Caco-2 (cell line): ENCODE results near the gene SERINC5. TPM values are rescaled to one million over a fixed set of nuclear protein-coding genes. Genes with fewer than 3 reads are reported as not detected.
"Not testable (repeated sequence)": the region's sequence is repeated elsewhere in the genome, so short reads cannot be mapped to it uniquely, and the experiment has no call there.

Experiments
- BruUV-seq: library from RNA; stranded (reverse); fragments of 400-500 nt; replicated peaks from 2 replicates; lab custom pipeline; 2021; lab: Mats Ljungman, UMichigan
- CTCF ChIA-PET: fragments of 300-600 bp; sonication (Branson Sonifier 250); formaldehyde crosslinking; loops from one replicate; lab custom pipeline; 2022; ENCODE audit warnings: antibody characterized with exemption; lab: Charles Lee
- POLR2A ChIA-PET: fragments of 300-600 bp; sonication (Branson Sonifier 250); formaldehyde crosslinking; loops from one replicate; lab custom pipeline; 2022; ENCODE audit warnings: antibody characterized with exemption; lab: Charles Lee
- DNase-seq, 2 experiments: peaks; one replicate each; pipeline versions ENCODE4 v3.0.0 to v3.0.0-alpha.2; 2020 to 2022
- H3K27me3 ChIP-seq: replicated peaks from 2 replicates; pipeline ENCODE4 v1.6.0; 2011; ENCODE audit warnings: low read length; ENCODE audit not compliant: control insufficient read depth, insufficient read depth
- H3K36me3 ChIP-seq: 2 replicates; pipeline ENCODE4 v1.5.1; 2011; ENCODE audit warnings: low read length; ENCODE audit not compliant: control insufficient read depth, insufficient read depth
- H3K4me1 ChIP-seq: fragments of 250-450 bp; sonication (Bioruptor Pico); 2 replicates; pipeline ENCODE4 v1.5.1; 2020; ENCODE audit warnings: mild to moderate bottlenecking
- H3K4me3 ChIP-seq: 2 replicates; pipeline ENCODE4 v1.5.1; 2011; ENCODE audit warnings: low read depth, mild to moderate bottlenecking, control low read depth, low read length
- H3K9me3 ChIP-seq: fragments of 250-450 bp; sonication (Bioruptor Pico); 2 replicates; pipeline ENCODE4 v1.5.1; 2020; ENCODE audit warnings: mild to moderate bottlenecking, moderate library complexity
- H3K27ac Mint-ChIP-seq: one replicate; pipeline ENCODE4 v1.8.0; 2022; ENCODE audit warnings: mixed read lengths; ENCODE audit not compliant: unreplicated experiment
- H3K27me3 Mint-ChIP-seq: one replicate; pipeline ENCODE4 v1.8.0; 2022; ENCODE audit warnings: mixed read lengths; ENCODE audit not compliant: insufficient read depth, unreplicated experiment
- H3K36me3 Mint-ChIP-seq: one replicate; pipeline ENCODE4 v1.8.0; 2022; ENCODE audit warnings: mild to moderate bottlenecking, mixed read lengths; ENCODE audit not compliant: insufficient read depth, unreplicated experiment
- H3K4me1 Mint-ChIP-seq: one replicate; pipeline ENCODE4 v1.8.0; 2022; ENCODE audit warnings: low read depth, mixed read lengths; ENCODE audit not compliant: unreplicated experiment
- H3K4me3 Mint-ChIP-seq: one replicate; pipeline ENCODE4 v1.8.0; 2022; ENCODE audit warnings: mild to moderate bottlenecking, moderate library complexity, mixed read lengths; ENCODE audit not compliant: unreplicated experiment
- H3K9me3 Mint-ChIP-seq: one replicate; pipeline ENCODE4 v1.8.0; 2022; ENCODE audit warnings: mixed read lengths; ENCODE audit not compliant: unreplicated experiment
- intact Hi-C: fragments of 100-400 bp; cut with micrococcal nuclease; formaldehyde crosslinking; loops from one replicate; pipeline ENCODE4 v1.10.0; 2022; ENCODE audit not compliant: unreplicated experiment
- total RNA-seq: library from RNA; stranded (reverse); gene quantifications from 2 replicates; pipeline ENCODE4 v1.2.3, GENCODE V29; 2022
- TF ChIP-seq, protein P1 (sequence below), 2 experiments: fragments of 200-600 bp in 1 of 2; IDR thresholded peaks; 1 replicate in 1 of 2; 2 replicates in 1 of 2; pipeline versions ENCODE4 v1.5.1 to v1.8.0; 2011 to 2022; ENCODE audit warnings: antibody characterized with exemption in 1 of 2, control low read depth in 1 of 2, inconsistent platforms in 1 of 2, low read depth in 1 of 2, low read length in 1 of 2, mild to moderate bottlenecking in 1 of 2, moderate library complexity in 1 of 2; ENCODE audit not compliant: insufficient read depth in 1 of 2, severe bottlenecking in 1 of 2, unreplicated experiment in 1 of 2

SERINC5 gene
- total RNA-seq, 1 experiment from 2014 or later = 225 TPM

- Histone ChIP-seq H3K4me3 (no peak overlapping the region), H3K9me3 (no peaks in the 10 kb centered on the region), H3K36me3 (no peaks in the 10 kb centered on the region), H3K4me1 (no peaks in the 10 kb centered on the region), H3K27me3 (no peaks in the 10 kb centered on the region)
- Mint-ChIP-seq H3K36me3 (no peaks in the 10 kb centered on the region), H3K27me3 (no peaks in the 10 kb centered on the region), H3K27ac (no peak overlapping the region), H3K4me3 (no peak overlapping the region), H3K9me3 (no peaks in the 10 kb centered on the region), H3K4me1 (peaks cover 7% of the 10 kb centered on the region)
- ChIA-PET POLR2A (no interaction called here), CTCF (interaction anchor here (0.6 to 0.7 kb wide), 2 partner anchors 65 to 128 kb away, joined by 3 to 4 read pairs; no protein-coding TSS in a partner anchor)
- DNase-seq = no peak
- BruUV-seq = no TSS peak
- TF ChIP-seq, protein P1, sequence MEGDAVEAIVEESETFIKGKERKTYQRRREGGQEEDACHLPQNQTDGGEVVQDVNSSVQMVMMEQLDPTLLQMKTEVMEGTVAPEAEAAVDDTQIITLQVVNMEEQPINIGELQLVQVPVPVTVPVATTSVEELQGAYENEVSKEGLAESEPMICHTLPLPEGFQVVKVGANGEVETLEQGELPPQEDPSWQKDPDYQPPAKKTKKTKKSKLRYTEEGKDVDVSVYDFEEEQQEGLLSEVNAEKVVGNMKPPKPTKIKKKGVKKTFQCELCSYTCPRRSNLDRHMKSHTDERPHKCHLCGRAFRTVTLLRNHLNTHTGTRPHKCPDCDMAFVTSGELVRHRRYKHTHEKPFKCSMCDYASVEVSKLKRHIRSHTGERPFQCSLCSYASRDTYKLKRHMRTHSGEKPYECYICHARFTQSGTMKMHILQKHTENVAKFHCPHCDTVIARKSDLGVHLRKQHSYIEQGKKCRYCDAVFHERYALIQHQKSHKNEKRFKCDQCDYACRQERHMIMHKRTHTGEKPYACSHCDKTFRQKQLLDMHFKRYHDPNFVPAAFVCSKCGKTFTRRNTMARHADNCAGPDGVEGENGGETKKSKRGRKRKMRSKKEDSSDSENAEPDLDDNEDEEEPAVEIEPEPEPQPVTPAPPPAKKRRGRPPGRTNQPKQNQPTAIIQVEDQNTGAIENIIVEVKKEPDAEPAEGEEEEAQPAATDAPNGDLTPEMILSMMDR (IDR thresholded peaks at IDR 0.05; ENCODE audit: insufficient read depth in 1 of 2, low read depth in 1 of 2, low read length in 1 of 2, severe bottlenecking in 1 of 2, unreplicated experiment in 1 of 2) = no peak
- intact Hi-C loops = no loop called here
Measured at GRCh38 chr5:80277191-80277590, 21.3 kb upstream of the SERINC5 start.

DNA sequence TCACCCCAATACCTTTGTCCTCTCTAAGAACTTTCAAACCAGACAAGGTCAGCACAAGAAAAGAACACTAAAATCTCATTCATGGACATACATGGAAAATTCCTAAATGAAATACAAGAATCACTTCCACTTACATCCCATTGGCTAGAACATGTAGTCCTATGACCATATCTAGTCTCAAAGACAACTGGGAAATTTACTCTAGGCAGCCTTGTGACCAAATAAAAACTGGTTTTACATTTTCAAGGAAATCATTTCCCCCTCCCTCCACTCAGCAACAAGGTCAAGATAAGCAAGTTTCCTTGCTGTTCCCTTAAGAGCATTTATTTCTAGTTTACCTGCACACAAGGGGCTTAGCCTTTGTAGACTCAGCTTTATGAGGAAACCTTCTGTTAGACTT, 20.3 kb upstream of the SERINC5 start:
- BruUV-seq = no TSS peak
- DNase-seq = no peak
- no peaks in the 10 kb centered on the region for H3K9me3 Mint-ChIP-seq
- no peak overlapping the region for H3K4me3 Mint-ChIP-seq
- Histone ChIP-seq H3K9me3 (no peaks in the 10 kb centered on the region), H3K4me1 (no peaks in the 10 kb centered on the region), H3K4me3 (no peak overlapping the region), H3K36me3 (no peaks in the 10 kb centered on the region), H3K27me3 (no peaks in the 10 kb centered on the region)
- H3K27ac Mint-ChIP-seq = no peak overlapping the region
- TF ChIP-seq, protein P1 (IDR thresholded peaks at IDR 0.05; ENCODE audit: insufficient read depth in 1 of 2, low read depth in 1 of 2, low read length in 1 of 2, severe bottlenecking in 1 of 2, unreplicated experiment in 1 of 2) = no peak
- H3K36me3 Mint-ChIP-seq = no peaks in the 10 kb centered on the region
- H3K4me1 Mint-ChIP-seq = peaks cover 7% of the 10 kb centered on the region
- ChIA-PET POLR2A (no interaction called here), CTCF (no interaction called here)
- no peaks in the 10 kb centered on the region for H3K27me3 Mint-ChIP-seq
- intact Hi-C loops = no loop called here

GRCh38 chr5:80275347-80275746, 19.5 kb upstream of the SERINC5 start:
- POLR2A ChIA-PET = no interaction called here
- H3K27ac Mint-ChIP-seq = no peak overlapping the region

GRCh38 chr5:80270543-80270942, 14.7 kb upstream of the SERINC5 start:
- H3K9me3 ChIP-seq, H3K4me3 Mint-ChIP-seq, BruUV-seq, DNase-seq, H3K27me3 Mint-ChIP-seq, H3K36me3 ChIP-seq, H3K36me3 Mint-ChIP-seq, CTCF ChIA-PET, H3K4me3 ChIP-seq, intact Hi-C loops, H3K27me3 ChIP-seq, POLR2A ChIA-PET, H3K9me3 Mint-ChIP-seq, H3K27ac Mint-ChIP-seq: not testable (repeated sequence)
- H3K4me1 ChIP-seq = peaks cover 13% of the 10 kb centered on the region
- H3K4me1 Mint-ChIP-seq = peaks cover 19% of the 10 kb centered on the region

More at GRCh38 chr5:80275347-80275746, 19.5 kb upstream of the SERINC5 start:
- H3K4me3 Mint-ChIP-seq = no peak overlapping the region
- H3K36me3 Mint-ChIP-seq = no peaks in the 10 kb centered on the region
- intact Hi-C loops = loop anchor here (1.0 to 2.0 kb wide), 3 partner anchors 71 to 184 kb away; no protein-coding TSS in a partner anchor
- no peaks in the 10 kb centered on the region for H3K27me3 Mint-ChIP-seq
- no peak overlapping the region for H3K4me3 ChIP-seq
- H3K9me3 Mint-ChIP-seq = no peaks in the 10 kb centered on the region
- H3K4me1 ChIP-seq = no peaks in the 10 kb centered on the region
- peaks cover 7% of the 10 kb centered on the region for H3K4me1 Mint-ChIP-seq
- TF ChIP-seq, protein P1 (IDR thresholded peaks at IDR 0.05; ENCODE audit: insufficient read depth in 1 of 2, low read depth in 1 of 2, low read length in 1 of 2, severe bottlenecking in 1 of 2, unreplicated experiment in 1 of 2) = peak; percentile 53 to 62
- H3K9me3 ChIP-seq = no peaks in the 10 kb centered on the region
- BruUV-seq = no TSS peak
- no peaks in the 10 kb centered on the region for H3K27me3 ChIP-seq
- peak in 1 of 2 experiments; percentile 43 for DNase-seq
- H3K36me3 ChIP-seq = no peaks in the 10 kb centered on the region
- CTCF ChIA-PET = interaction anchor here (1.4 kb wide), 1 partner anchor 183 kb away, joined by 11 read pairs; no protein-coding TSS in a partner anchor
